ENCODE data around the gene EXD3.
"Not testable (repeated sequence)": the region's sequence is repeated elsewhere in the genome, so short reads cannot be mapped to it uniquely, and the experiment has no call there.

Gene EXD3

GRCh38 chr9:137458194-137459151 is 35.5 kb upstream of the EXD3 start:
- peak; percentile 46 for DNase-seq (ENCODE audit: low spot score)

DNA sequence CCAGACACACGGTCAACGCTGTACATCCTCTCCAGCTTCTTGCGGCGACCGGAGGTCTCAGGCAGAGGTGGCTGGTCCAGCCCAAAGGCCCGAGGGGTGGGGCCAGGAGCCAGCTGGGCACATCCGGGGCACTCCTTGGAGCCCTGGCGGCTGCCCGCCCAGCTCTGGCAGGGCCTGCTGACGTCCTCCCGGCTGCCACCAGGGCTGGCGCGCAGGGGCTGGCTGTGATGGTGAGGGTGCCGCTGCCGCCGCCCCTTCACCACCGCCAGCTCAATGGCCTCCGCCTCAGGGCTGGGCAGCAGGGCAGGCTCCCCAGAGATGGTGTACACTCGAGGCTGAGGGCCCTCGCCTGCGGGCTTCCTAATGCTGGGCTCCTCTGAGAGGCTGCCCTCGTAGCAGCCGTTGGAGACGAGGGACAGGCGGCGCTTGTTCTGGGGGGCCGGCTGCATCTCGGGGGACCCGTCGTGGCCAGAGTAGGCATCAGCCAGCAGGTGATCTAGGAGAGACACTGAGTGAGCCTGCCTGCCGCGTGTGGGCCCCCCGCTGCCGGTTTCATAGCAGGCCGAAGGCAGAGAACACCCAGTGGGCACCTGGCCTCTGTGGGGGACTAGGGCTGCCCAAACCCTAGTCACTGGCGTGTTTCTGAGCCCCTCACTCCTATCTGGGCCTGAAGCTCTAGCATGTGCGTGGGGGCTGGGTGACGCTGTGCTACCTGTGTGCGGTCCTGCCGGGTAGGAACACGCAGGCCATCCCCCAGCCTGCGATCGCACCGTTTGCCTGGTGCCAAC is 34.6 kb upstream of the EXD3 start:
- DNase-seq (ENCODE audit: low spot score) = no peak

DNA sequence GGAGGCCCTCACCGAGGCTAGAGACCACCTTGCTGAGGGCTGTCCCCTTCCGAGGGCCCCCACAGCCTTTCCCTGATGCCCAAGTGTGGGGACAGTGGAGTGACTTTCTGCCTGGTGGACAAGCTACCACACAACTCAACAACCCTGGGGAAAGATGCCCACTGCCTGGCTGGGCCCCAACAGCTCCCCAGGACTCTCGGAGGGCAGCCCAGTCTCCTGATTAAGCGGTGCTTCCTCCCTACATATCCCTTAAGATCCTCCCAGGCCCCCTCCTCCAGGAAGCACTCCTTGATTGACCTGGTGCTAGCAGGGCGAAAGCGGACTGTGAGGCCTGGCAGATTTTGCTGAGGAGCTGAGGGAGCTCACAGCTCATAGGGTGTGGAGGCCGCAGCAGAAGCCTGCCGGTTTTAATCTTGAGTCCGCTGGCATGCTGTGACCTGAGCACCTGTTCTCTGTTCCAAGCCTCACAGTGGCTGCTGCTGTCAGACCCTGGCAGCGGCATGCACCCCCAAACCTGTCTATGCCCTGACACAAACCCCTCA is 34.0 kb upstream of the EXD3 start:
- DNase-seq (ENCODE audit: low spot score) = no peak

- no peak for DNase-seq (ENCODE audit: low spot score)
Observed at GRCh38 chr9:137456061-137456863, 33.3 kb upstream of the EXD3 start.

- no peak for DNase-seq (ENCODE audit: low spot score)
Observed at GRCh38 chr9:137455359-137455991, 32.5 kb upstream of the EXD3 start.

DNA sequence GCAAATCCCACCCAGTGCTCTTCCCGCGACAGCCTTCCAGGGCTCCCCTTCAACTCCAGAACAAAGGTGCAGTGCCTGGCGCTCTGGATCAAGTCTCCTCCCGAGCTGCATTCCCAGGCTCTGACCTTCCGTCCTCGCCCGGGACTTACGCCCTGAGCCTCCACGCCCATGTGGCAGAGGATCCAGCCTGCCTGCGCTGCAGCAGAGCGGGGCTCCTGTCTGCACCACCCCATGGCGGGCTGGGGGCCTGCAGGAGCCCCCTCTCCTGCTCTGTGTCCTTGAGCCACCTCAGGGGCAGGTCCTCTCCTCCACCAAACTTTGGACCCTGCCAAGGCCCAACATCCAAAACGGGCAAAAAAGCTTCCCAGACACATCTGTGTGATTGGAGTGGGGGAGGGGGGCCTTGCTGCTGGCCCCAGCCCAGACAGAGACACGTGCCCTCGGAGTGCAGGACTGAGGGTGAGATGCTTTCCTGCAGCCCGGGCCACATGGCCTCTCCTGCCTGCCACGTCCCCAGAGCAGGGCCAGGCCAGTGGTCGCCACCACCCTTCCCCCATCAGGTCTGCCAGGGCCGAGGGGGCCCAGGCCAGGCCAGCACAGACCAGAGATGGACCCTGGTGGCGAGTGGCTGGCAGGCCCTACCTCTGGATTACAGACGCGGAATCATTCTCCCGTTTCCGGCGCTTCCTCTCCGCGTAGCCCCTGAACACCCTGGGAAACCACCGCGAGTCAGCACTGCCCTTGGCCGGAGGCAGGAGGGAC is 31.8 kb upstream of the EXD3 start:
- no peak for DNase-seq (ENCODE audit: low spot score)

DNA sequence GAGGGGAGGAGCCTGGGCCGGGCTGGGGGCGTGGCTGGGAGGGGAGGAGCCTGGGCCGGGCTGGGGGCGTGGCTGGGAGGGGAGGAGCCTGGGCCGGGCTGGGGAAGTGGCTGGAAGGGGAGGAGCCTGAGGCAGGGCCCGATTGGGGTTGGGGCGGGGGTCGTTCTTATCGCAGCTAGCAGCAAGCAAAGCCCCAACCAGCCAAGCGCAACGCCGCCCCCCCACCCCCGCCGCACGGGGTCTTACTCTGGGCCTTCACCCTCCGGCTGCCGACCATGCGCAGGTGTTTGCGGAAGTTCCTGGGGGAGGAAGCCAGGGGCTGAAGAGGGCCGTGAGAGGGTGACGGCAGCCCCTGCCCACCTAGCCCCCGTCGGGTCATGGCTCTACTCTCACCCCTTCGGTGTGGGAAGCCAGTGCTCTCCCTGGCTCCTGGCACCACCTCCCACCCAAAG is 31.2 kb upstream of the EXD3 start:
- peak; percentile 54 for DNase-seq (ENCODE audit: low spot score)

DNA sequence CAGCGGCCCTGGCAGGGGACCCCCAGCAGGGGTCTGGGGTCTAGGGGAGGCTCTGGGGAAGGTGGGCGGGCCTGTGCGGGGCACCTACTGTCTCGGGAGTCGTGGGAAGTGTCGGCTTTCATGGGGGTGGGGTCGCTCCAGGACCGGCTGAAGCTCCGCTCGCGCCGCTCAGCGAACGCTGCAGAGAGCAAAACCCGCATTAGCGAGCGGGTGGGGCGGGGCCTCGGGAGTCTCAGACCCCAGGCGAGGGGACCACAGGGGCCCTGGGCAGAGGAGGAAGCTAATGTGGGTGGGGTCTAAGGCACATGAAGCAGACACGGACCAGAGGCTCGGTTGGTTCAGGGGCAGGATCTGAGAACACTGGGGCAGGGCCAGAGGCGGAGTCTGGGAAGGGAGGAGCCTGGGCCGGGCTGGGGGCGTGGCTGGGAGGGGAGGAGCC is 30.7 kb upstream of the EXD3 start:
- peak; percentile 88 for DNase-seq (ENCODE audit: low spot score)

DNA sequence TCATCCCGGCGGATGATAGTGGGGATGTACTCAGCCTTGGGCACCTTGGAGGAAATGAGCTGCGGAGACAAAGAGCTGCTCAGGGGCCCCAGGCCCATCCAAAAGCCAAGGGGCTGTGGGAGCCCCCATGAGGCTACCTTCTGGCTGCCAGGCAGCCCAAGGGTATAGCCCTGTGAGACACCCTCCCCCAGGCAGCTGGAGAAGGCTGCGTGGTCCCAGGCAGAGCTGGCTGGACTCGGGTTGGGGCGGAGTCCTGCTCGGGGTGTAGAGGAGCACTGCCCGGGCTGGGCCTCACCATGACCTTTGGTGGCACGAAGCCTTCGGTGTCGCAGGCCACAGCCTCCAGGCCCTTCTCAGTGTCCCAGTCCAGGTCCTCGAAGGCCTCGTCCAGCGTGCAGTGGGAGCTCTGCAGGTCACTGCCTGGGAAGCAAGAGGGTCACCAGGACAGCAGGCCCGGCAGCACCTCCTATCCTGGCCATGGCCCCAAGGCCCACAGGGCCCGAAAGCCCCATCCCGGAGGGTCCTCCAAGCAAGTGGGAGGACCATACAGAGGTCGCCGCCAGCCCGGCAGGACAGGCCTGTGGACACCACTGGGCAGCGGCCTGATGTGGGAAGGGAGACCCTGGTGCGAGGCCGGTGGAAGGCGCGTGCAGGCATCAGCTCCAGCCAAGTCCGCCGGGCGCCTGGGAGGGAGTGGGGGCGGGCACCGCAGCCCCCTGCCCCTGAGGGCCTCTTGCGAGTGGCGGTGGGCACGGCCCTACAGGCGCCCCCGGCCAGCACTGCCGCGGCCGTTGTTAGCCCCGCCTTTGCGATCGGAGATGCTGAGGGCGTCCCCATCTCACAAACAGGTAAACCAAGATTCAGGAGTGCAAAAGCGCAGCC is 30.0 kb upstream of the EXD3 start:
- DNase-seq (ENCODE audit: low spot score) = no peak

DNA sequence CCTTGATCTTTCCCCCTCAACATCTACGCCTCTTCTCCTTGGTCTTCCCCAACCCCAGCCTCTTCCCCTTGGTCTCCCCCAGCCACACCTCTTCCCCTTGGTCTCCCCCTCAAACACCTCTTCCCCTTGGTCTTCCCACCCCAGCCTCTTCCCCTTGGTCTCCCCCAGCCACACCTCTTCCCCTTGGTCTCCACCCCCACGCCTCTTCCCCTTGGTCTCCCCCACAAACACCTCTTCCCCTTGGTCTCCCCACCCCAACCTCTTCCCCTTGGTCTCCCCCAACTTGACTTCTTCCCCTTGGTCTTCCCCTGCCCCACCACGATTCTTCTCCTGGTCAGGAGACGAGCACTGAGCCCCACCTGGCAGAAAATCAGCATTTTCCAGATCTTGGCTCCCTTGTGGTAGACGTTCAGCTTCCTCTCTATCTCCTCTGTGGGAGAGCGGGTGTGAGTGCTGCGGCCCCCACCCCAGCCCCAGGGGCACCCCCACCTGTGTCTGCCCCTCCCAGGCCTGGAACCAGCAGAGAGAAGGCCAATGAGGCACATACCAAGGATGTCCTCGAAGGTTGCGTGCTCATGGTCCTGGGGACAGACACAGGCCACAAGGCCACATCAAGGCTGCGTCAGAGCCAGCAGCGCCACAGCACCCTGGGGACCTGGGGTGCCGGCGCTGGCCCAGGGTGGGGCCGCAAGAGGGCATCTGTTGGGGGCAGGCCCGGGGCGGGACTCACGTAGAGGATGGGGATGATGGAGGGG is 29.2 kb upstream of the EXD3 start:
- no peak for DNase-seq (ENCODE audit: low spot score)

DNA sequence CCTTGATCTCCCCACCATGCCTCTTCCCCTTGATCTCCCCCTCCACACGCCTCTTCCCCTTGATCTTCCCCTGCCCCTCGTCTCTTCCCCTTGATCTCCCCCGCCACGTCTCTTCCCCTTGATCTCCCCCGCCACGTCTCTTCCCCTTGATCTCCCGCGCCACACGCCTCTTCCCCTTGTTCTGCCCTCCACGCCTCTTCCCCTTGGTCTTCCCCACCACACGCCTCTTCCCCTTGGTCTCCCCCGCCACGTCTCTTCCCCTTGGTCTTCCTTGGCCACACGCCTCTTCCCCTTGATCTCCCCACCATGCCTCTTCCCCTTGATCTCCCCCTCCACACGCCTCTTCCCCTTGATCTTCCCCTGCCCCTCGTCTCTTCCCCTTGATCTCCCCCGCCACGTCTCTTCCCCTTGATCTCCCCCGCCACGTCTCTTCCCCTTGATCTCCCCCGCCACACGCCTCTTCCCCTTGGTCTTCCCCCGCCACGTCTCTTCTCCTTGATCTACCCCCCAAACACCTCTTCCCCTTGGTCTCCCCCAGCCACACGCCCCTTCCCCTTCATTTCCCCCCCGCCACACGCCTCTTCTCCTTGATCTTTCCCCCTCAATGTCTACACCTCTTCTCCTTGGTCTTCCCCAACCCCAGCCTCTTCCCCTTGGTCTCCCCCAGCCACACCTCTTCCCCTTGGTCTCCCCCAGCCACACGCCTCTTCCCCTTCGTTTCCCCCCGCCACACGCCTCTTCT is 28.5 kb upstream of the EXD3 start:
- DNase-seq (ENCODE audit: low spot score) = not testable (repeated sequence)

DNA sequence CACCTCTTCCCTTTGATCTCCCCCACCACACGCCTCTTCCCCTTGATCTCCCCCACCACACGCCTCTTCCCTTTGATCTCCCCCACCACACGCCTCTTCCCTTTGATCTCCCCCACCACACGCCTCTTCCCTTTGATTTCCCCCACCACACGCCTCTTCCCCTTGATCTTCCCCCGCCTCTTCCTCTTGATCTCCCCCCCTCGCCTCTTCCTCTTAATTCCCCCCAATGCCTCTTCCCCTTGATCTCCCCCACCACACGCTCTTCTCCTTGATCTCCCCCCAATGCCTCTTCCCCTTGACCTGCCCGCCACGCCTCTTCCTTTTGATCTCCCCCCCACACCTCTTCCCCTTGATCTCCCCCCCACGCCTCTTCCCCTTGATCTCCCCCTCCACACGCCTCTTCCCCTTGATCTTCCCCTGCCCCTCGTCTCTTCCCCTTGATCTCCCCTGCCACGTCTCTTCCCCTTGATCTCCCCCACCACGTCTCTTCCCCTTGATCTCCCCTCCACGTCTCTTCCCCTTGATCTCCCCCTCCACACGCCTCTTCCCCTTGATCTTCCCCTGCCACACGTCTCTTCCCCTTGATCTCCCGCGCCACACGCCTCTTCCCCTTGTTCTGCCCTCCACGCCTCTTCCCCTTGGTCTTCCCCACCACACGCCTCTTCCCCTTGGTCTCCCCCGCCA is 27.7 kb upstream of the EXD3 start:
- DNase-seq (ENCODE audit: low spot score) = not testable (repeated sequence)

DNA sequence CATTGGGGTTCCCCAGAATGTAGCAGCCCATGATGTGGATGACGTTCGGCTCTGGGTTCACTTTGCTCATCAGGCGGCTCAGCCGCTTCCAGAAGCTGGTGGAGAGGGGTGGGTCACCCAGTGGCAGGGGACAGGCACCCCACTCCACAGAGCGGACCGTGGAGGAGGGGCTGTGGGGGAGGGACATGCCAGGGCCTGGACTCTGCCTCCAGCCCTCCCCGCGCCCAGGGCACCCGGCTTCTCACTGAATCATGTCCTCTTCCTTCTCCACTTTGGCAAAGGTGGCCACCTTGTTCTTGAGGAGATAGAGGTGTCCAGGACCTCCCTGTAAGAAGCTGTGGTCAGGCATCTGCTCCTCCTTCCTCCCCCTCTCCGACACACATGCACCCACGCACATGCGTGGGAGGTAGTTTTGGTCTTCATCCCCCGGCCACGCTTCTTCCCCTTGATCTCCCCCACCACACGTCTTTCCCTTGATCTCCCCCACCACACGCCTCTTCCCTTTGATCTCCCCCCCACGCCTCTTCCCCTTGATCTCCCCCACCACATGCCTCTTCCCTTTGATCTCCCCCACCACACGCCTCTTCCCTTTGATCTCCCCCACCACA is 27.1 kb upstream of the EXD3 start:
- DNase-seq (ENCODE audit: low spot score) = no peak

GRCh38 chr9:137449081-137449844 is 26.3 kb upstream of the EXD3 start:
- DNase-seq (ENCODE audit: low spot score) = no peak

GRCh38 chr9:137448602-137448962 is 25.6 kb upstream of the EXD3 start:
- DNase-seq (ENCODE audit: low spot score) = no peak

Data from AG20443 (cell line).